SW 1271 (cell line): ENCODE results near the gene KRTAP21-1.
"Not testable (repeated sequence)": the region's sequence is repeated elsewhere in the genome, so short reads cannot be mapped to it uniquely, and the experiment has no call there.

ENCODE experiments used
- DNase-seq, 2 experiments: peaks; one replicate each; lab custom pipeline; 2025; lab: John Stamatoyannopoulos, UW

Gene KRTAP21-1

GRCh38 chr21:30755328-30755727 is at the start of gene KRTAP21-1:
Gene KRTAP21-1, minus strand, starts transcription at chr21:30755428. Its CDS starts 50 bp downstream, at chr21:30755378.
- DNase-seq = not testable (repeated sequence)

DNA sequence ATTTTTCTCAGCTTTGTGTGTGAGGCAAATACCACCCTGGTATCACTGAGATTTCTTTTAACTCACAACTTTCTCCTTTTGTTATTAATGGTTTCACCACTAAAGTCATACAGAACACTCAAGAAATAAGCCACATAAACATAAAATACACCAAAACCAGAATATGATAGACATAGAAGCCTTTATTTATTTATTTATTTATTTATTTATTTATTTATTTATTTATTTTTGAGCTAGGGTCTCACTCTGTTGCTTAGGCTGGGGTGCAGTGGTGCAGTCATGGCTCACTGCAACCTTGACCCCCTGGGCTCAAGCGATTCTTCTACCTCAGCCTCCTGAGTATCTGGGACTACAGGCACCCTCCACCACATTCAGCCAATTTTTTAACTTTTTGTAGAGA is 45.4 kb upstream of the KRTAP21-1 start:
- no peak for DNase-seq

GRCh38 chr21:30793581-30794314 is 38.5 kb upstream of the KRTAP21-1 start:
- DNase-seq = no peak

DNA sequence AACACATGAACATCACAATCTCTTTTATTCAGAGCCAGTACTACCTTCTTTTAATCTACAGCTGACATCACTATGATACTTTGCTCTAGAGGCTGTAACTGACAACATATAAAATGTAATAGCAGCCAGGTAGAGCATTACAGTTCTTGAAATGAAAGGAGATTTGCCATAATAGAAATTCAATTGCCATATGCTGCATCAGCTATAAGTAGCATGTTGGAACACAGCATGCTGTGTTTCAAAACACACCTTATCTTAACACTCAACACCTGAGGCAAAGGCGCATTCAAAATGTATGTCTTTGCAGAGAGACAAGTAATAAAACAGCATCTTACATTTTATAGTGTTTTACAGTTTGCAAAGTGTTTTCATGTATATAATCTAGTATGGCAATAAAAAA is 24.0 kb upstream of the KRTAP21-1 start:
- DNase-seq = no peak

DNA sequence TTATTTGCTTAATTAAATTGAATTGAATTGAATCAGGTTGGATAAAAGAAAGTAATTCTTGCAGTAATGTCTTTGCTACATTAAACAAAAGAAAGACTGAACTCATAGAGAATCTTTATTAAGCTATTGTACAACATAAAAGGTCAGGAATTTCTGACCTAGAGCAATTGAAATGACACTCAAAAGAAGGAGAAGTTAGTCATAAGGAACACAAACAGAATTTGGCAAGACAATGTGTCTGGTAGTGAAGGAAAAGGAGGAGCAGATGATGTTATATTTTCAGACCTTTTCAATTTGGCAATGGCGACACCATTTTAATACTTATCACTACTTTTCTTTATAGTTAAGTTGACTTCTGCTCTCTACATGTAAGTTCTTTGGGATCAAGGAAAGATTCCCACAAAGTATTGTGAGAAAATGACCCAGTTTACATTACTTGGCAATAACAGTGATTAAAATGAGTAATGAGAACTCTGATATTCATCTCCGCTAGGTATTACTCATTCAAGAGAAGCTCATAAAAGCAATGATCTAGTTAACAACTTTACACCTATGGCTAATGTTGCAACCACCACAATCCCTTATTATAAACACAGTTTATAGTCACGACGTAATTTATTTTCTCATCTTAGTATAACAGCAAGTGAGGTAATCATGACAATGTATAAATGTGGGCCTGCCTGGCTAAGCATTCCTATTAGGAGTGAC is 14.7 kb upstream of the KRTAP21-1 start:
- no peak for DNase-seq

GRCh38 chr21:30760776-30761175 is 5.5 kb upstream of the KRTAP21-1 start:
- no peak for DNase-seq

- DNase-seq = no peak
Measured at GRCh38 chr21:30758306-30758705, 3.1 kb upstream of the KRTAP21-1 start.

DNA sequence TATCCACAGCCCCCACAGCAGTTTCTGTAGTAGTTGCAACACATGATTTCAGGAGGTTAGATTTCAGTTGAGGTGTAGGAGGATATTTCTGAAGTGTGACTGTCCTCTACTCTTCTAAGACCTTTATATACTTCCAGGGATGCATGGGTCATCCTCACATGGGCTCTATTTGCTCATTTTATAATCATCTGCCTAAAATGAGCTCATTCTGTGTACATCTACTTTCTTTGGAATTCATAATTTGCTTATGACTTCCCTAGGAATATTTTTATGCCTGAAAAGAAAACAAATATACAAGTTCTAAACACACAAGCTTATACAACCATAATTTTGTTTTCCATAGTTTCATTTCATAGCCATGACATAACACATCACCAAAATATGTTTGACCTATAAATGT is 8.1 kb downstream of the KRTAP21-1 start, which contains the start of gene KRTAP21-2:
KRTAP21-2 (minus strand) TSS at position 101 of the 400 bp plus-strand sequence; CDS start at position 44, 57 bp downstream.
- DNase-seq = no peak

GRCh38 chr21:30740462-30740861 is 14.8 kb downstream of the KRTAP21-1 start:
- DNase-seq = no peak

DNA sequence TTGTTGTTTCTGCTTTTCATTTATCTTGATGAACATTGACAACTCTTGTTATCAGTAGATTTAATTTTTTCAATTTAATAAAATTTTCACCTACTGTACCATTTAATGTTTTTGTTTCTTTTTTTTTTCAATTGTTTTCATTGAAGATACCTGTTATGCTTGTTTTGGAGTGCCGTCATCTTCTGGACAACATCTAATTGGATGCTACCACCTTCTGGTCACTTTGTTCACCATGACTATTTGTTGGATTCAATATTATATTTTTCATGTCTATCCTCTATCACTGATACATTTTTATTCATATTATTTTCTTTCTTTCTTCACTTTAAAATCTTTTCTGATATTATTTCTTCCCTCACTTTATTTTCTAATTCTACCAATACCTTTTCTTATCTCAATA is 22.2 kb downstream of the KRTAP21-1 start:
- DNase-seq = peak in 1 of 2 experiments; percentile 2

DNA sequence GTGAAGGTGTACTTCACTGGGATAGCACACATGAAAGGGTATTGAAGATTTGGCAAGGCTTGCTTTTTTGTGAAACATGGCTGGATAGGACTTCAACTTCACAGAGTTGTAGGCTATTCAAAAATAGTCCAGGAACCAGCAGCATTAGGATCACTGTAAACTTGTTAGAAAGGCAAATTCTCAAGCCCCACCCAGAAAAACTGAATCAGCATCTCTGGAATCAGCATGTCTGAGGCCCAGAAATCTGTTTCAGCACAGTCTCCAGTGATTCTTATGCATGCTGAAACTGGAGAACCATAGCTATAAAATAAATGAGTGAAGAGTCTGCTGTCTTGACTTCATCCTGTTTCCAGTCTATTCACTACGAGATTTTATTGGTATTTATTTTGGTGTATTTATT is 28.5 kb downstream of the KRTAP21-1 start:
- DNase-seq = no peak

GRCh38 chr21:30719401-30719800 is 35.8 kb downstream of the KRTAP21-1 start:
- peak in 1 of 2 experiments; percentile 5 for DNase-seq

DNA sequence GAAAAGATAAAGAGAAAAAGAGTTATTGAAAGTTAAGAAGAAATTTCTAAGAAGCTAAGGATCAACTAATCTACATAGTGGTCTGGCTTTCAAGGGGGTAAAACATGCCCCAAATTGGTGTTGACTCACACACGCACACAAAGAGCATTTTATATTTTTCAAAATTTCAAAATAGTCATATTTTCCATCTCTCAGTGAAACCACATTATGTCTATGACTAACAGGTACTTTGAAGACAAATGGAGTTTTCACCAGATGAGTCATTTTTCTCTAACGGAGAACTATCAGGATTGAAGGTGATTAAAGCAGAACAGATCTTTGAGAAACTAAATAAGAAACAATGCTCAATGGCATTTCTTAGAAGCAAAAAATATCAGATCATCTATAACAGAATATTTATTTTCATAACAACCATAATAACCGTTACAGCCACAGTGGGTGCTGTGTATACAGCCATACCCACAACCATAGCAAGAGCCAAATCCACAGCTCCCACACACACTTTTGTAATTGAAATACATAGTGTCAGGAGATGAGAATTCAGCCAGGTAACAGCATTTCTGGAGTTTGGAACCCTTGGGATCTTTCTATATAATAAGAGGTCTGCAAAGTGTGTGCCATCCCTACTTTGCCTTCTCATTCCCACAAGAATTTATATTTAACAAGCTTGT is 36.9 kb downstream of the KRTAP21-1 start, which contains the start of gene KRTAP21-3:
KRTAP21-3 (minus strand) TSS at position 539 of the 671 bp plus-strand sequence; CDS start at position 521, 18 bp downstream.
- DNase-seq = peak; percentile 28 to 67

GRCh38 chr21:30717105-30717504 is 38.1 kb downstream of the KRTAP21-1 start:
- no peak for DNase-seq

DNA sequence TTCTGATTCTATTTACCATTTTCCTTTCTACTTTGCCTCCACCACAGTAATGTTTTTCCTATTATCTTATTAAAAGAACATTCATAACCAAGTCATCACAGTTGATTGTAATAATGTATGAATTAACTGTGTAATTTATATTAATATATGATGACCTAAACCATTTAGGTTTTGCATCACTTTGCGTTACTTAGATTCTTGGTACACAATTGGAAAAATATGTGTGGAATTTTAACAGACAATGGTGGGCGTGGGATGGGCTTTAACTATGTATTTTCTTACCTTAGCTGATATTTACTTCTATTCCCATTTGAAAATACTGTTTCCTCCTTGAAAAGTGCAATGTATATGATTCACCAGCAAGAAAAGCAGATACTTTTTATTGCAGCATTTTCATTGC is 40.3 kb downstream of the KRTAP21-1 start:
- DNase-seq = no peak

GRCh38 chr21:30714456-30714855 is 40.8 kb downstream of the KRTAP21-1 start:
- DNase-seq = no peak

DNA sequence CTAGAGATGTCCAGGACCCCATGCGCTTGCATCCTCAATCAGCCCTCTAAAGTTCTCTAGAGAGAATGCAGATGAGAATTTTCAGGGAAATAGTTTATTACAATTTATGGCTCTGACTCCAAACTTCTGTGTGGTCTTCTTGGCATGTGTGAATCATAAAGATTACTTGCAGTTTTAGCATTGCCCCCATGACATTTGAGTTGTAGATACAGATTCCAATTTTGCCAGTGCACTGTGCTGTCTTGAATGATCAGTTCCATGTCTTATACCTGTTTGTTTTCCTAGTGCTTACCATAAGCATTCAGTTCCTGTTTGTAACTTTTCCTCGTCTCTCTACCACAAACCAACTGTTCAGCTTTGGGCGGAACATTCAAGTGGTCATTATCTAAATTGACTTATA is 41.5 kb downstream of the KRTAP21-1 start:
- no peak for DNase-seq

- no peak for DNase-seq
Measured at GRCh38 chr21:30710499-30710898, 44.7 kb downstream of the KRTAP21-1 start.

DNA sequence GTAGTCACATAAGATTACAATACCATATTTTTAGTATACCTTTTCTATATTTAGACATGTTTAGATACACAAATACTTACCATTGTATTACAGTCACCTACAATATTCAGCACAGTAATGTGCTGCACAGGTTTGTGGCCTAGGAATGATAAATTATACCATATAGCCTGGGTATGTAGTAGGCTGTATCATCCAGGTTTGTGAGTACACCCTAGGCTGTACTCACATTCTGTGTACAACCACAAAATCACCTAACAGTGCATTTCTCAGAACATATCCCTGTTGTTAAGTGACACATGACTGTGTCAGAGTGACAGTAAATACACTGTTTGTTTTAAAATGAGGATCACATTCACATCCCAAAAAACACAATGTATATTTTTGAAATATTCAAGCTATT is 47.8 kb downstream of the KRTAP21-1 start:
- DNase-seq = no peak
